ENCODE data around the gene SMC1B.

DNA sequence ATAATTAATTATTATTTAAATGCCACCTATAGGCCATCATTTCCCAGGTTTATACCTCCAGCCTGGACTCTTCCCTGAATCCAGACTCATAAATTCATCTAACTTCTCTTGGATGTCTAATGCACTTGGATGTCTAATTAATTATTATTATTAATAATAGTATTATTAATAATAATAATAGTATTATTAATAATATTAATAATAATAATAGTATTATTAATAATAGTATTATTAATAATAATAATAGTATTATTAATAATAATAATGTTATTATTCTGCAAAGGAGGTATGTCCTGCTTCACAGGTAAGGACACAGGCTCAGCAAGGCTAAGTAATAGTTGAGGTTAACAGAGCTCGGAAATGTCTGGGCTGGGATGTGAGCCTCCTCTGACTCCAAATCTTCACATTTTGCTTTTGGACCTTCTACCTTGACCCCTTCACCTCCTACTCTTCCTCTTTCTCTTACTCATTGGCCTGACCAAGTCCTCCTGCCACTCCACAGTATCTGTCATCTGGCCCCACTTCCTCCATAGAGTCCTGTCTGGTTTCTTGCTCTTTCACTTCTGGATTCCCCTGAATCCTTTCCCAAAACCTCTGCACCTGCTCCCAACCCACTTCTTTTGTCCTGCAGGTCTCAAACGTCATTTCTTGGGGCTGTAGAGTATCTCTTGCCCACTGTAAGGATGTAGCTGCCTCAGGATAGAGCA, 8.1 kb upstream of the SMC1B start:
- TF ChIP-seq, protein P1, sequence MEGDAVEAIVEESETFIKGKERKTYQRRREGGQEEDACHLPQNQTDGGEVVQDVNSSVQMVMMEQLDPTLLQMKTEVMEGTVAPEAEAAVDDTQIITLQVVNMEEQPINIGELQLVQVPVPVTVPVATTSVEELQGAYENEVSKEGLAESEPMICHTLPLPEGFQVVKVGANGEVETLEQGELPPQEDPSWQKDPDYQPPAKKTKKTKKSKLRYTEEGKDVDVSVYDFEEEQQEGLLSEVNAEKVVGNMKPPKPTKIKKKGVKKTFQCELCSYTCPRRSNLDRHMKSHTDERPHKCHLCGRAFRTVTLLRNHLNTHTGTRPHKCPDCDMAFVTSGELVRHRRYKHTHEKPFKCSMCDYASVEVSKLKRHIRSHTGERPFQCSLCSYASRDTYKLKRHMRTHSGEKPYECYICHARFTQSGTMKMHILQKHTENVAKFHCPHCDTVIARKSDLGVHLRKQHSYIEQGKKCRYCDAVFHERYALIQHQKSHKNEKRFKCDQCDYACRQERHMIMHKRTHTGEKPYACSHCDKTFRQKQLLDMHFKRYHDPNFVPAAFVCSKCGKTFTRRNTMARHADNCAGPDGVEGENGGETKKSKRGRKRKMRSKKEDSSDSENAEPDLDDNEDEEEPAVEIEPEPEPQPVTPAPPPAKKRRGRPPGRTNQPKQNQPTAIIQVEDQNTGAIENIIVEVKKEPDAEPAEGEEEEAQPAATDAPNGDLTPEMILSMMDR (conservative IDR thresholded peaks at IDR 0.05; ENCODE audit: low read depth in 2 of 2), result no peak
- TF ChIP-seq CREB1 (CRISPR knock-in tag; IDR thresholded peaks at IDR 0.05; ENCODE audit: low read depth) (no peak), NANOG (IDR thresholded peaks at IDR 0.05; ENCODE audit: borderline replicate concordance) (no peak), POLR2AphosphoS5 (IDR thresholded peaks at IDR 0.05; ENCODE audit: low read depth) (no peak), EZH2 (IDR thresholded peaks at IDR 0.05; ENCODE audit: low read depth, unreplicated experiment) (no peak)
- TF ChIP-seq, protein P2, sequence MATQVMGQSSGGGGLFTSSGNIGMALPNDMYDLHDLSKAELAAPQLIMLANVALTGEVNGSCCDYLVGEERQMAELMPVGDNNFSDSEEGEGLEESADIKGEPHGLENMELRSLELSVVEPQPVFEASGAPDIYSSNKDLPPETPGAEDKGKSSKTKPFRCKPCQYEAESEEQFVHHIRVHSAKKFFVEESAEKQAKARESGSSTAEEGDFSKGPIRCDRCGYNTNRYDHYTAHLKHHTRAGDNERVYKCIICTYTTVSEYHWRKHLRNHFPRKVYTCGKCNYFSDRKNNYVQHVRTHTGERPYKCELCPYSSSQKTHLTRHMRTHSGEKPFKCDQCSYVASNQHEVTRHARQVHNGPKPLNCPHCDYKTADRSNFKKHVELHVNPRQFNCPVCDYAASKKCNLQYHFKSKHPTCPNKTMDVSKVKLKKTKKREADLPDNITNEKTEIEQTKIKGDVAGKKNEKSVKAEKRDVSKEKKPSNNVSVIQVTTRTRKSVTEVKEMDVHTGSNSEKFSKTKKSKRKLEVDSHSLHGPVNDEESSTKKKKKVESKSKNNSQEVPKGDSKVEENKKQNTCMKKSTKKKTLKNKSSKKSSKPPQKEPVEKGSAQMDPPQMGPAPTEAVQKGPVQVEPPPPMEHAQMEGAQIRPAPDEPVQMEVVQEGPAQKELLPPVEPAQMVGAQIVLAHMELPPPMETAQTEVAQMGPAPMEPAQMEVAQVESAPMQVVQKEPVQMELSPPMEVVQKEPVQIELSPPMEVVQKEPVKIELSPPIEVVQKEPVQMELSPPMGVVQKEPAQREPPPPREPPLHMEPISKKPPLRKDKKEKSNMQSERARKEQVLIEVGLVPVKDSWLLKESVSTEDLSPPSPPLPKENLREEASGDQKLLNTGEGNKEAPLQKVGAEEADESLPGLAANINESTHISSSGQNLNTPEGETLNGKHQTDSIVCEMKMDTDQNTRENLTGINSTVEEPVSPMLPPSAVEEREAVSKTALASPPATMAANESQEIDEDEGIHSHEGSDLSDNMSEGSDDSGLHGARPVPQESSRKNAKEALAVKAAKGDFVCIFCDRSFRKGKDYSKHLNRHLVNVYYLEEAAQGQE (IDR thresholded peaks at IDR 0.05; ENCODE audit: unreplicated experiment), result no peak
